Measurements from ENCODE around the gene SPRTN. TPM values are rescaled to one million over a fixed set of nuclear protein-coding genes. Genes with fewer than 3 reads are reported as not detected.

The SPRTN gene
- total and polyA plus RNA-seq, 2 of the 8 experiments (the other 6 are each of a cell fraction or from before 2014, with no cell fraction given), result 6.6 to 15.1 TPM

DNA sequence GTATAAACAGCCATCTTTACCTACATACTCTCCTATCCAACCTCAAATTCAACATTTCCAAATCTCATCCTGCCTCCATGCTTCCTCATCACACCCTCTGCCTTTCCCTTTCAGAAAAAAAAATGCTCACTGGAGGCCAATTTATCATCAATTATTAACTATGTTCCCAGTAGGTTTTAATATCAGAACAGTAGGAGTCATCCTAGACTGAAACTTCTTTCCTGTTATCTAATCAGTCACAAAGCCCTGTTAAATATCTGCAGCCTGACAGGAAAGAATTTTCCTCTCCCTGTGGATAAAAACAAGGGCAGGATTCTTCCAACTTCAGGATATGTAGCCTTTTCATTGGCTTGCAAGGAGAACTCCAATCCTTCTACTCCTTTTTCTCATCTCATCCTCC, 55.6 kb downstream of the SPRTN start:
- Histone ChIP-seq H4K91ac (replicated peaks; ENCODE audit: insufficient read length, low read length) (no peak overlapping the region), H2BK20ac (ENCODE audit: low read length) (no peak overlapping the region), H2BK12ac (ENCODE audit: low read depth, low read length) (no peak overlapping the region), H3K23ac (ENCODE audit: insufficient read length) (no peak overlapping the region), H2AFZ (ENCODE audit: low read length) (no peak overlapping the region), H2BK15ac (ENCODE audit: low read length) (no peak overlapping the region), H2BK120ac (replicated peaks; ENCODE audit: low read depth, low read length) (no peak overlapping the region), H4K5ac (ENCODE audit: insufficient read length, low read depth, low read length) (no peak overlapping the region), H3K9me3 (ENCODE audit: insufficient read depth in 2 of 2, low read depth in 1 of 2, low read length in 1 of 2) (no peaks in the 10 kb centered on the region), H3K27ac (ENCODE audit: low read depth, low read length) (no peak overlapping the region), H4K20me1 (replicated peaks in 1 of 2; ENCODE audit: control insufficient read depth in 1 of 2, insufficient read depth in 2 of 2, low read length in 2 of 2) (no peaks in the 10 kb centered on the region), H3K14ac (ENCODE audit: insufficient read length) (no peak overlapping the region), H2AK5ac (ENCODE audit: low read depth, low read length) (no peak overlapping the region), H3K9ac (replicated peaks in 1 of 4; ENCODE audit: extremely low read depth in 1 of 4, low read depth in 3 of 4, low read length in 3 of 4) (no peak overlapping the region), H4K8ac (ENCODE audit: extremely low read depth, insufficient read depth, low read length) (no peak overlapping the region), H3K4me1 (replicated peaks in 1 of 4; ENCODE audit: control insufficient read depth in 3 of 4, insufficient read depth in 4 of 4, low read length in 3 of 4) (peaks cover 0 to 2% (median 0%) of the 10 kb centered on the region in 4 experiments; a peak in 1 of 7 replicates), H3K79me2 (ENCODE audit: control insufficient read depth in 1 of 2, insufficient read depth in 2 of 2, low read length in 2 of 2) (no peaks in the 10 kb centered on the region), H3K36me3 (ENCODE audit: control insufficient read depth in 2 of 4, insufficient read depth in 4 of 4, low read length in 3 of 4) (no peaks in the 10 kb centered on the region), H3K79me1 (ENCODE audit: low read depth, low read length) (no peaks in the 10 kb centered on the region), H2BK5ac (ENCODE audit: low read depth, low read length) (no peak overlapping the region), H3K23me2 (ENCODE audit: low read depth, low read length) (no peaks in the 10 kb centered on the region), H3K4me3 (ENCODE audit: extremely low read depth in 1 of 4, insufficient read depth in 2 of 4, low read depth in 3 of 4, low read length in 4 of 4) (no peak overlapping the region), H3K4ac (replicated peaks; ENCODE audit: insufficient read length, low read depth, low read length) (no peak overlapping the region), H3K27me3 (replicated peaks in 1 of 4; ENCODE audit: control insufficient read depth in 3 of 4, extremely low read depth in 1 of 4, insufficient read depth in 3 of 4, low read length in 3 of 4) (no peaks in the 10 kb centered on the region), H3K56ac (replicated peaks; ENCODE audit: insufficient read length, low read depth, low read length) (no peak overlapping the region), H3K18ac (ENCODE audit: extremely low read depth, low read length) (no peak overlapping the region), H3K4me2 (ENCODE audit: insufficient read depth in 1 of 2, low read depth in 2 of 2, low read length in 2 of 2) (no peak overlapping the region)
- POLR2A ChIA-PET (ENCODE audit: partially characterized antibody), result no interaction called here
- CTCF ChIA-PET (ENCODE audit: partially characterized antibody), result interaction anchor here (0.6 to 1.3 kb wide), 8 partner anchors 17 to 178 kb away, joined by 3 to 7 read pairs (median 4); no protein-coding TSS in a partner anchor
- no peak for TF ChIP-seq POU5F1 (IDR thresholded peaks at IDR 0.05; ENCODE audit: low read depth, low read length)
- no peak for TF ChIP-seq EGR1 (IDR thresholded peaks at IDR 0.05; ENCODE audit: borderline replicate concordance, low read depth, low read length)
- no peak for TF ChIP-seq CREB1 (IDR thresholded peaks at IDR 0.05)
- TF ChIP-seq POLR2AphosphoS5 (IDR thresholded peaks at IDR 0.05; ENCODE audit: low read depth, low read length), result no peak
- TF ChIP-seq SP4 (IDR thresholded peaks at IDR 0.05; ENCODE audit: low read length), result no peak
- no peak for TF ChIP-seq JUN (IDR thresholded peaks at IDR 0.05; ENCODE audit: low read depth, low read length)
- TF ChIP-seq CBX8 (IDR thresholded peaks at IDR 0.05; ENCODE audit: borderline replicate concordance, low read depth, low read length), result no peak
- TF ChIP-seq TAF1 (IDR thresholded peaks at IDR 0.05; ENCODE audit: low read depth, low read length), result no peak
- no peak for TF ChIP-seq KDM5A (IDR thresholded peaks at IDR 0.05; ENCODE audit: low read length)
- FAIRE-seq (no peak), DNase-seq (ENCODE audit: low read depth in 1 of 2, low spot score in 2 of 2) (no peak)
